HepG2 (cell line): Measurements from ENCODE around the gene RNASE13. TPM values are rescaled to one million over a fixed set of nuclear protein-coding genes. Genes with fewer than 3 reads are reported as not detected.

Source experiments
- ASH2L ChIP-seq: fragments of 300-600, 200-600 bp; sonication (generic); IDR thresholded peaks from 2 replicates; pipeline ENCODE4 v1.7.0; 2017; ENCODE audit warnings: low read depth, mild to moderate bottlenecking, moderate library complexity, mixed read lengths, low read length; ENCODE audit not compliant: insufficient read length
- CEBPB ChIP-seq: IDR thresholded peaks from 2 replicates; pipeline ENCODE4 v1.6.1; 2011; ENCODE audit warnings: low read depth, low read length, improper control_type of control experiment, borderline replicate concordance
- DBP ChIP-seq: sonication (generic); formaldehyde crosslinking; IDR thresholded peaks from 2 replicates; pipeline ENCODE4 v1.4.0; 2020; ENCODE audit warnings: missing genetic modification reagents; ENCODE audit errors: not compliant biosample characterization
- DNMT3B ChIP-seq: conservative IDR thresholded peaks from 2 replicates; pipeline ENCODE4 v1.6.1; 2016; ENCODE audit warnings: missing biosample characterization, control low read depth
- DZIP1 ChIP-seq: sonication (generic); formaldehyde crosslinking; IDR thresholded peaks from 2 replicates; pipeline ENCODE4 v1.5.0; 2020; ENCODE audit warnings: mild to moderate bottlenecking, missing genetic modification reagents
- HIVEP1 ChIP-seq: sonication (generic); formaldehyde crosslinking; IDR thresholded peaks from 2 replicates; pipeline ENCODE4 v1.4.0; 2020; ENCODE audit warnings: mild to moderate bottlenecking, missing genetic modification reagents
- HMGXB3 ChIP-seq: sonication (generic); formaldehyde crosslinking; IDR thresholded peaks from 2 replicates; pipeline ENCODE4 v1.4.0; 2020; ENCODE audit warnings: missing genetic modification reagents, borderline replicate concordance
- HNRNPL ChIP-seq: fragments of 200-400 bp; formaldehyde crosslinking; IDR thresholded peaks from 2 replicates; pipeline ENCODE4 v1.6.1; 2017; ENCODE audit warnings: mild to moderate bottlenecking, low read depth, low read length
- MAFF ChIP-seq: IDR thresholded peaks from 2 replicates; pipeline ENCODE4 v1.6.1; 2011; ENCODE audit warnings: low read depth, low read length, improper control_type of control experiment
- NCOA1 ChIP-seq: sonication (generic); formaldehyde crosslinking; IDR thresholded peaks from 2 replicates; pipeline ENCODE4 v1.9.0; 2021; ENCODE audit warnings: missing genetic modification reagents
- ZFP36L1 ChIP-seq: sonication (generic); formaldehyde crosslinking; IDR thresholded peaks from 2 replicates; pipeline ENCODE4 v1.8.0; 2022; ENCODE audit warnings: mild to moderate bottlenecking, missing genetic modification reagents, moderate library complexity
- ZNF17 ChIP-seq: sonication (generic); formaldehyde crosslinking; IDR thresholded peaks from 2 replicates; pipeline ENCODE4 v1.5.0; 2020; ENCODE audit warnings: mild to moderate bottlenecking, missing genetic modification reagents
- ZNF496 ChIP-seq: sonication (generic); formaldehyde crosslinking; IDR thresholded peaks from 2 replicates; pipeline ENCODE4 v1.8.1; 2023; ENCODE audit warnings: mild to moderate bottlenecking, moderate library complexity, missing genetic modification reagents; ENCODE audit not compliant: insufficient replicate concordance
- ZNF766 ChIP-seq: sonication (generic); formaldehyde crosslinking; IDR thresholded peaks from 2 replicates; pipeline ENCODE4 v1.5.0; 2020; ENCODE audit warnings: missing genetic modification reagents, borderline replicate concordance
- ZNF768 ChIP-seq: sonication (generic); formaldehyde crosslinking; IDR thresholded peaks from 2 replicates; pipeline ENCODE4 v1.4.0; 2020; ENCODE audit warnings: missing genetic modification reagents
- ZNF850 ChIP-seq: sonication (generic); formaldehyde crosslinking; conservative IDR thresholded peaks from 2 replicates; pipeline ENCODE4 v1.9.0; 2021; ENCODE audit warnings: mild to moderate bottlenecking, missing genetic modification reagents
- ZNF891 ChIP-seq: sonication (generic); formaldehyde crosslinking; IDR thresholded peaks from 2 replicates; pipeline ENCODE4 v1.5.0; 2020; ENCODE audit warnings: mild to moderate bottlenecking, missing genetic modification reagents
- polyA plus RNA-seq, 8 experiments: library from polyadenylated mRNA; depleted of rRNA in 3 of 8; stranded (reverse) in 7 of 8; unstranded in 1 of 8; fragments of >200 nt; fragmentation: Illumina TruSeq in 4 of 8; extraction: Trizol in 4 of 8; gene quantifications; 2 replicates each; pipeline versions ENCODE4 v1.2.1 to v1.2.3, GENCODE V29; 2011 to 2016; ENCODE audit warnings: low read depth in 4 of 8, missing spikeins in 1 of 8, mixed read lengths in 1 of 8; ENCODE audit not compliant: insufficient read depth in 1 of 8
- total RNA-seq, 5 experiments: library from RNA; depleted of rRNA; stranded (reverse); fragments of >200 nt; fragmentation: Illumina TruSeq; extraction: Trizol; gene quantifications; 2 replicates each; pipeline ENCODE4 v1.2.3, GENCODE V29; 2016; ENCODE audit warnings: low read depth in 1 of 5
- TF ChIP-seq, protein P1 (sequence below): sonication (generic); formaldehyde crosslinking; conservative IDR thresholded peaks from 2 replicates; pipeline ENCODE4 v1.8.1; 2023; ENCODE audit warnings: missing genetic modification reagents
- TF ChIP-seq, protein P2 (sequence below): sonication (generic); formaldehyde crosslinking; IDR thresholded peaks from 2 replicates; pipeline ENCODE4 v1.5.0; 2020; ENCODE audit warnings: missing genetic modification reagents

The RNASE13 gene
- total and polyA plus RNA-seq, 2 of the 13 experiments (the other 11 are each of a cell fraction or from before 2014, with no cell fraction given): 1.0 TPM; not detected in 1

DNA sequence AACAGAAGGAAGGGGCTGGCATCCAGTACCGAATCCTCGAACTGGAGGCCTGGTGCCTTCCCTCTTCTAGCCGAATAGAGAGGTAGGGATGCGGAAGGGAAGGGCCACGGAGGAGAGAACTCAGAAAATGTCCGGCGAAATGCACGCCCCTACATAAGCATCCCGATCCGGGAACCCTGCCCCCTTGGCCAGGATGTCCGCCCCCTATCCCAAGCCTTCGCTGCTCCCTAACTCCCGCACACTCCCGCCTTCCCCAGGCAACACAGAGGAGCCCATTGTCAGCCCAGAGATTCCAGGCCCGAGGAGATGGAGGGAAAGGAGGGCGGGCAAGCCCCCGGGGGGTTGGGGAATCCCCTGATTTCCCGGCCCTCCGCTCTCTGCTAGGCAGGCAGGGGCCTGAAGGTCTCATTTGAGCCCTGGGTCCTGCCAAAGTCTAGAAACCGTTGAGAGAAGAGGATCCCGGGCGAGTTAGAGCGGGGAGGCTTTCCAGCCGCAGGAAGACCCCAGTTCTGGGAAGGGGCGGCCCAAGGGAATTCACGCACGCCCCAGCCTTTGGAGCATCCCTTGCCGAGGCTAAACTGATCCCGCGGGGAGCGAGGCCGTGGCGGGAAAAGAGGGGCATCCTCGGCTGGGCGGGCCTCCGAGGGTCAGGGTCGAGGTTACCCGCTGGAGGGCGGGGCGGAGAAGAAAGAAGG lies 34.9 kb upstream of the RNASE13 start (continued):
- TF ChIP-seq ZFP36L1 (CRISPR knock-in tag) (no peak), ZNF496 (CRISPR knock-in tag) (no peak), MAFF (no peak), HIVEP1 (CRISPR knock-in tag) (peak; percentile 98), ZNF850 (no peak; the same call in 1 of the 2 replicates), HNRNPL (0 out of 2 replicates have a peak, but pooled peaks have one; percentile 32), DZIP1 (CRISPR knock-in tag) (peak; percentile 88; the same call in 1 of the 2 replicates), NCOA1 (CRISPR knock-in tag) (0 out of 2 replicates have a peak, but pooled peaks have one; percentile 71), ZNF768 (no peak), CEBPB (no peak), ZNF891 (peak; percentile 59; the same call in 1 of the 2 replicates), DNMT3B (CRISPR knock-in tag) (peak; percentile 87), ASH2L (no peak), HMGXB3 (CRISPR knock-in tag) (no peak), ZNF766 (CRISPR knock-in tag) (no peak), ZNF17 (no peak), DBP (no peak)
- TF ChIP-seq, protein P1, sequence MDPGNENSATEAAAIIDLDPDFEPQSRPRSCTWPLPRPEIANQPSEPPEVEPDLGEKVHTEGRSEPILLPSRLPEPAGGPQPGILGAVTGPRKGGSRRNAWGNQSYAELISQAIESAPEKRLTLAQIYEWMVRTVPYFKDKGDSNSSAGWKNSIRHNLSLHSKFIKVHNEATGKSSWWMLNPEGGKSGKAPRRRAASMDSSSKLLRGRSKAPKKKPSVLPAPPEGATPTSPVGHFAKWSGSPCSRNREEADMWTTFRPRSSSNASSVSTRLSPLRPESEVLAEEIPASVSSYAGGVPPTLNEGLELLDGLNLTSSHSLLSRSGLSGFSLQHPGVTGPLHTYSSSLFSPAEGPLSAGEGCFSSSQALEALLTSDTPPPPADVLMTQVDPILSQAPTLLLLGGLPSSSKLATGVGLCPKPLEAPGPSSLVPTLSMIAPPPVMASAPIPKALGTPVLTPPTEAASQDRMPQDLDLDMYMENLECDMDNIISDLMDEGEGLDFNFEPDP: no peak
- TF ChIP-seq, protein P2, sequence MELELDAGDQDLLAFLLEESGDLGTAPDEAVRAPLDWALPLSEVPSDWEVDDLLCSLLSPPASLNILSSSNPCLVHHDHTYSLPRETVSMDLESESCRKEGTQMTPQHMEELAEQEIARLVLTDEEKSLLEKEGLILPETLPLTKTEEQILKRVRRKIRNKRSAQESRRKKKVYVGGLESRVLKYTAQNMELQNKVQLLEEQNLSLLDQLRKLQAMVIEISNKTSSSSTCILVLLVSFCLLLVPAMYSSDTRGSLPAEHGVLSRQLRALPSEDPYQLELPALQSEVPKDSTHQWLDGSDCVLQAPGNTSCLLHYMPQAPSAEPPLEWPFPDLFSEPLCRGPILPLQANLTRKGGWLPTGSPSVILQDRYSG (CRISPR knock-in tag): no peak
